SU-DHL-6 (cell line): ENCODE data around the gene CSF2RB.

Source experiments
- H2AFZ ChIP-seq: fragments of 200-600 bp; sonication (generic); 2 replicates; pipeline ENCODE4 v1.6.1; 2014; ENCODE audit warnings: low read depth, mild to moderate bottlenecking, moderate library complexity, mixed read lengths, antibody characterized with exemption, low read length; ENCODE audit not compliant: severe bottlenecking
- H3F3A ChIP-seq: fragments of 200-600 bp; shearing (Covaris generic); 2 replicates; pipeline ENCODE4 v1.6.0; 2016; ENCODE audit warnings: antibody characterized with exemption, mild to moderate bottlenecking; ENCODE audit not compliant: insufficient read depth
- H3K27ac ChIP-seq: fragments of 200-600 bp; sonication (generic); 2 replicates; pipeline ENCODE4 v1.5.1; 2016; ENCODE audit warnings: low read depth, mild to moderate bottlenecking, low read length, moderate library complexity, mixed read lengths
- H3K27me3 ChIP-seq: fragments of 200-600 bp; sonication (generic), shearing (Covaris generic); 2 replicates; pipeline ENCODE4 v1.6.0; 2014; ENCODE audit warnings: mild to moderate bottlenecking, low read length
- H3K36me3 ChIP-seq: fragments of 200-600 bp; sonication (generic); 2 replicates; pipeline ENCODE4 v1.6.1; 2014; ENCODE audit warnings: mild to moderate bottlenecking, low read length, mixed read lengths
- H3K4me2 ChIP-seq: fragments of 300-600, 200-600 bp; shearing (Covaris generic), sonication (generic); 2 replicates; pipeline ENCODE4 v1.6.0; 2014; ENCODE audit warnings: low read length, low read depth, mild to moderate bottlenecking; ENCODE audit not compliant: poor library complexity, severe bottlenecking
- H3K4me3 ChIP-seq: fragments of 200-600 bp; sonication (generic); 2 replicates; pipeline ENCODE4 v1.5.1; 2014; ENCODE audit warnings: antibody characterized with exemption, low read length, mild to moderate bottlenecking, mixed read lengths; ENCODE audit not compliant: insufficient read depth, poor library complexity, severe bottlenecking
- H3K79me2 ChIP-seq: fragments of 200-600 bp; sonication (generic); 2 replicates; pipeline ENCODE4 v1.6.1; 2014; ENCODE audit warnings: mild to moderate bottlenecking, low read length, moderate library complexity; ENCODE audit not compliant: insufficient read depth
- H3K9ac ChIP-seq: fragments of 200-600 bp; sonication (generic); 2 replicates; pipeline ENCODE4 v1.7.0; 2014; ENCODE audit warnings: mild to moderate bottlenecking, low read length
- H3K9me2 ChIP-seq: fragments of 200-600 bp; sonication (generic); replicated peaks from 2 replicates; pipeline ENCODE4 v1.6.1; 2014; ENCODE audit warnings: low read length; ENCODE audit not compliant: insufficient read depth
- H3K9me3 ChIP-seq: fragments of 200-600 bp; sonication (generic); 2 replicates; pipeline ENCODE4 v1.6.1; 2014; ENCODE audit warnings: low read length, mixed read lengths; ENCODE audit not compliant: insufficient read depth
- H4K20me1 ChIP-seq: fragments of 200-600 bp; sonication (generic); 2 replicates; pipeline ENCODE4 v1.6.1; 2014; ENCODE audit warnings: low read depth, mild to moderate bottlenecking, antibody characterized with exemption, low read length, moderate library complexity, mixed read lengths
- EZH2phosphoT487 ChIP-seq: fragments of 200-600 bp; sonication (generic), shearing (Covaris generic); conservative IDR thresholded peaks from 2 replicates; pipeline ENCODE4 v1.6.1; 2018; ENCODE audit warnings: mild to moderate bottlenecking, antibody characterized with exemption, low read length, moderate library complexity, mixed read lengths
- TF ChIP-seq, protein P1 (sequence below): fragments of 200-600 bp; sonication (generic); IDR thresholded peaks from one replicate; pipeline ENCODE4 v1.5.1; 2017; ENCODE audit warnings: antibody characterized with exemption, mild to moderate bottlenecking, low read length, moderate library complexity; ENCODE audit not compliant: insufficient read depth, poor library complexity, severe bottlenecking

Gene CSF2RB

DNA sequence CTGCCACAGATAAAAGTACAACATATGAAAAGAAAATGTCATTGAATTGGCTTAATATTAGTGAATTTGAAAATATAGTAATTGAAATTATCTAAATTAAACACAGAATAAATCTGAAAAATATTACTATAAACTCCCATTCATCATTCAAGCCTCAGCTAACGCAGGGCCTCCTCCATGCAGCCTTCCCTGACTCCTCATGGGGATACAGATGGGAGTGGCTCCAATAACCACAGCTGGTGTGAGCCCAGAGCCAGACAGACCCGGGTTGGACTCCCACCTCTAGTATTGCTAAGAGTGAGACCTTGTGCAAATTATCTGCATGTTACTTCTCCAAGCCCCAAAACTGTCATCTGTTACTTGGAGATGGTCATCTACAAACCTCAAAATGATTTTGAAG lies 44.9 kb downstream of the CSF2RB start:
- H3K4me3 ChIP-seq: no peak overlapping the region
- no peak overlapping the region for H2AFZ ChIP-seq
- no peaks in the 10 kb centered on the region for H3K79me2 ChIP-seq
- no peak overlapping the region for H3K4me2 ChIP-seq
- H3K27ac ChIP-seq: no peak overlapping the region
- no peaks in the 10 kb centered on the region for H3F3A ChIP-seq
- H3K27me3 ChIP-seq: no peaks in the 10 kb centered on the region
- H3K9me3 ChIP-seq: no peaks in the 10 kb centered on the region
- no peaks in the 10 kb centered on the region for H4K20me1 ChIP-seq
- TF ChIP-seq, protein P1, sequence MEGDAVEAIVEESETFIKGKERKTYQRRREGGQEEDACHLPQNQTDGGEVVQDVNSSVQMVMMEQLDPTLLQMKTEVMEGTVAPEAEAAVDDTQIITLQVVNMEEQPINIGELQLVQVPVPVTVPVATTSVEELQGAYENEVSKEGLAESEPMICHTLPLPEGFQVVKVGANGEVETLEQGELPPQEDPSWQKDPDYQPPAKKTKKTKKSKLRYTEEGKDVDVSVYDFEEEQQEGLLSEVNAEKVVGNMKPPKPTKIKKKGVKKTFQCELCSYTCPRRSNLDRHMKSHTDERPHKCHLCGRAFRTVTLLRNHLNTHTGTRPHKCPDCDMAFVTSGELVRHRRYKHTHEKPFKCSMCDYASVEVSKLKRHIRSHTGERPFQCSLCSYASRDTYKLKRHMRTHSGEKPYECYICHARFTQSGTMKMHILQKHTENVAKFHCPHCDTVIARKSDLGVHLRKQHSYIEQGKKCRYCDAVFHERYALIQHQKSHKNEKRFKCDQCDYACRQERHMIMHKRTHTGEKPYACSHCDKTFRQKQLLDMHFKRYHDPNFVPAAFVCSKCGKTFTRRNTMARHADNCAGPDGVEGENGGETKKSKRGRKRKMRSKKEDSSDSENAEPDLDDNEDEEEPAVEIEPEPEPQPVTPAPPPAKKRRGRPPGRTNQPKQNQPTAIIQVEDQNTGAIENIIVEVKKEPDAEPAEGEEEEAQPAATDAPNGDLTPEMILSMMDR: no peak
- TF ChIP-seq EZH2phosphoT487: no peak
- H3K9ac ChIP-seq: no peak overlapping the region
- no peaks in the 10 kb centered on the region for H3K9me2 ChIP-seq
- no peaks in the 10 kb centered on the region for H3K36me3 ChIP-seq

GRCh38 chr22:36961626-36962025 lies 48.2 kb downstream of the CSF2RB start:
- no peaks in the 10 kb centered on the region for H3K9me3 ChIP-seq
- H2AFZ ChIP-seq: no peak overlapping the region
- no peak overlapping the region for H3K27ac ChIP-seq
- no peaks in the 10 kb centered on the region for H3K36me3 ChIP-seq
- TF ChIP-seq, protein P1: no peak
- no peak for TF ChIP-seq EZH2phosphoT487
- H4K20me1 ChIP-seq: no peaks in the 10 kb centered on the region
- H3K4me2 ChIP-seq: no peak overlapping the region
- no peaks in the 10 kb centered on the region for H3K79me2 ChIP-seq
- H3K9ac ChIP-seq: no peak overlapping the region
- no peak overlapping the region for H3K4me3 ChIP-seq
- H3K9me2 ChIP-seq: no peaks in the 10 kb centered on the region
- no peaks in the 10 kb centered on the region for H3K27me3 ChIP-seq
- no peaks in the 10 kb centered on the region for H3F3A ChIP-seq

GRCh38 chr22:36963302-36963701 lies 49.9 kb downstream of the CSF2RB start:
- no peaks in the 10 kb centered on the region for H3K36me3 ChIP-seq
- H3K9me2 ChIP-seq: no peaks in the 10 kb centered on the region
- H3K9me3 ChIP-seq: no peaks in the 10 kb centered on the region
- no peak for TF ChIP-seq EZH2phosphoT487
- TF ChIP-seq, protein P1: no peak
- H3K4me3 ChIP-seq: no peak overlapping the region
- H3K79me2 ChIP-seq: no peaks in the 10 kb centered on the region
- no peak overlapping the region for H3K27ac ChIP-seq
- H4K20me1 ChIP-seq: no peaks in the 10 kb centered on the region
- H3K4me2 ChIP-seq: no peak overlapping the region
- H3F3A ChIP-seq: no peaks in the 10 kb centered on the region
- no peaks in the 10 kb centered on the region for H3K27me3 ChIP-seq
- no peak overlapping the region for H2AFZ ChIP-seq
- H3K9ac ChIP-seq: no peak overlapping the region
